ENCODE measurements around the gene RASSF5.
A peak's percentile ranks its signal among the peaks of the same experiment; 100 is the strongest.
"Not testable (repeated sequence)": the region's sequence is repeated elsewhere in the genome, so short reads cannot be mapped to it uniquely, and the experiment has no call there.

Gene RASSF5

DNA sequence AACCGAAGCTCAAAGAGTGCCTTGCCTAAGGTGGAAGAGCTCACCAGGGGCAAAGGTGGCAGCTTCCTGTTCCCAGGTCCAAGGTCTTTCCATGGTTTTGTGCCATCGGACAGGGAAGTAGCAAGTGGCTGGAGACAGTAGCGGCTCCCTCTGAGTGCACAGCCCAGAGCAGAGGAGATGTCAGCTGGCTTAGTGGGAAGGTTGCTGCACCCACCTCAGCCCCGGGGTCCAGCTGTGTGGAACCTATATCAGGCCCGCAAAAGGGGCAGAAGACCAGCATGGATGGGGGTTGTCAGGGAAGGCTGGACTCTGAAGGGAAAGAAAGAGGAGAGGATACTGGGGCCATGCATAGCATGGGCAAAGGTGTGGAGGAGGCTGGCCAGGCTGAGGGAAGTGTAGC lies 30.2 kb upstream of the RASSF5 start:
- no peak for FAIRE-seq

DNA sequence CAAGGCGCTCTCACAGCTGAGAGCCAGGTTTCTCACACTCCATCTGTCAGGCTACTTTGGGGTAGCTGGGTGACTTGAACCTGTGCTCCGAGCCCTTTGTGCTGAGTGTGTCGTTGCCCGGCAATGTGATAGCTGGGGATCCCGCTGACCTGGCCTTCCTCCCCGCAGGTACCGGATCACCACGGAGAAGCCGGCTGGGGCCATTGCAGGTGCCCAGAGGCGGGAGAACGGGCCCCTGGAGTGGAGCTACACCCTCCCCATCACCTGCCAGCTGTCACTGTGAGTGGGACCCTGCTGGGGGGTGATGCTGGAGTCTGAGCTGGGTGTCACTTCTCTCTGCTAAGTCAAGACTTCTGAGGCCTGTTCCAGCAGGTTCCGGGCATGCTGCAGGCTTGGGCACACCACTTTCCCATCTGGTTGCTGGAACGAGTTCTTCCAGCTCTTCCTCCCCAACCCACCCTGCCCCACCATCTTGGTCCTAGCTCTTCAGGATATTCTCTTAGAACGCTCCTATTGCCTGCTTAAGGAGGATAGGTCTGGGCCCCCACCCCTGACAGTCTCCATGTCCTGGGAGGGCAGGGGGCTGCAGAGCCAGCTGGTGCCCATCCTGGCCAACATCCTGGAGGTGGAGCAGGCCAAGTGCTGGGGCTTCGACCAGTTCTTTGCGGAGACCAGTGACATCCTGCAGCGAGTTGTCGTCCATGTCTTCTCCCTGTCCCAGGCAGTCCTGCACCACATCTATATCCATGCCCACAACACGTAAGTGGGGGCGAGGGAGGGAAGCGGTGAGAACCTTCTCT lies 29.6 kb upstream of the RASSF5 start:
- FAIRE-seq: no peak

DNA sequence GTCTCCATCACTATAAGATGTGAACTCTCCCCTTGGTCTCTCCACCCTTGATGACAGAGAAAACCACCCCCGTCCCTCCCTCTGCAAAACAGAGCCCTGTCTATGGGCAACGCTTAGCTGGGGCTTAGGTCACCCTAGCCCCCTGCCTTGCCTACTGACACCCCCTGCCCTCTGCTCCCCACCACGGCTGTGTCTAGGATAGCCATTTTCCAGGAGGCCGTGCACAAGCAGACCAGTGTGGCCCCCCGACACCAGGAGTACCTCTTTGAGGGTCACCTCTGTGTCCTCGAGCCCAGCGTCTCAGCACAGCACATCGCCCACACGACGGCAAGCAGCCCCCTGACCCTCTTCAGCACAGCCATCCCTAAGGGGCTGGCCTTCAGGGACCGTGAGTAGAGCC lies 28.6 kb upstream of the RASSF5 start:
- FAIRE-seq: no peak

DNA sequence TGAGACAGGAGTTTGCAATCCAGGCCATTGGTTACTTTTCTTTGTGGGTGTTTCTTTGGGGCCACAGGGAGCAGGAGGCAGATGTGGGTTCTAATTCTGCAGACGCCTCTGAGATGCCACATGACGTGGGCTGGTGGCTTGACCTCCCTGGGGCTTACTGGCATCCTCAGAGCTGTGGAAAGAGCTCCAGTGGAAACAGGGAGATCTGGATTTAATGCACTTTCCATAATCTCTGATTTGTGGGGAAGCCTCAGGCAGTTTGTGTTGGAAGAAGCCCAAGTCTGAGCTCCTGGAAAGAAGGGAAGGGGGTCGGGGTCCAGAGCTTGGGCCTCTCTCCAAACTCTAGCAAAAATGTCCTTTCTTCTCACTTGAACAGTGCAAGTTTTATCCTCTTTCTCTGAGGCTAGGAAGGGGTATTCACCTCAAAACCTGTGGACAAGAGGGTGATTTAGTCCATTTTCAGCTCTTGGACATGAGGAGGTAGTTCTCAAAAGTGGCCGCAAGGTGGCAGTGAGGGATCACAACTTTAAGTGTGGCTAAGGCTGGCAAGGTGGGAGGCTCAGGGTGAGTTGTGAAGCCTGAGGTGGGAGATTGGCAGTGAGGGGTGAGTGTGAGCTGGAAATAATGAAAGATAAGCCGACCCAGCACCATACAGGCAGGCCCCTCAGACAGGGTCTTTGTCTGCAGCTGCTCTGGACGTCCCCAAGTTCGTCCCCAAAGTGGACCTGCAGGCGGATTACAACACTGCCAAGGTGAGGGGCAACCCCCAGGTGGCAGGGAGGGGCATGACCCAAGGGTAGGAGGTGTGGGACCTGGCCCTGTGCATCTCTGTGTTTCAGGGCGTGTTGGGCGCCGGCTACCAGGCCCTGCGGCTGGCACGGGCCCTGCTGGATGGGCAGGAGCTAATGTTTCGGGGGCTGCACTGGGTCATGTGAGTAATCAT lies 27.9 kb upstream of the RASSF5 start:
- FAIRE-seq: peak; percentile 62

DNA sequence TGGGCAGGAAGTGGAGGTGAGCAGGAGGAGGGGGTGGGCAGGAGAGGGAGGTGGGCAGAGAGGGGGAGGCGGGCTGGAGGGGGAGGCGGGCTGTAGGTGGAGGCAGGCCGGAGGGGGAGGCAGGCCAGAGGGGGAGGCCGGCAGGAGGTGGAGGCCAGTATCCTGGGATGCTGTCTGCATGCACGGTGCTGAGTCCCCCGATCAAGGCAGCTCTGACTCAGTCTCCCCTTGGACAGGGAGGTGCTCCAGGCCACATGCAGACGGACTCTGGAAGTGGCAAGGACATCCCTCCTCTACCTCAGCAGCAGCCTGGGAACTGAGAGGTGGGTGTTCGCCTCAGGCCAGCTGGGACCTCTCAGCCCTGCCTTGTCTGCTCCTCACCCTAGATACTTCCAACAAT lies 27.1 kb upstream of the RASSF5 start:
- FAIRE-seq: no peak

DNA sequence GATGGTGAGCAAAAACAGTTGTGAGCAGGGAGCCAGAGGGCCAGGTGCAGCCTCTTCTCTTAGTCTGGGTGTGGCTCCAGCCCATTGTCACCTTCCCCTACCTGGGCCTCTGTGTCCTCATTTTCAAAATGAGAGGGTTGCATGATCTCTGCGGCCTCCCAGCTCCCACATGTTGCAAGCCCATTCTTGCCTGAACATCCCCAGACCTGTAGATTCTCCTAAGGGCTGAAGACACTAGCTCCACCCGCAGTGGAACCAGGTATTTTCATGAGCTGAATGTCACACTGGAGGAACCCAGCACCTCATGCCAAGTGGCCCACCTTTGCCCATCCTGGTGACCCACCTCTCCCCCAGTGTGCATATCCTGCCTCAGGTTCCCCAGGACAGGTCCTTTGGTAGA lies 24.7 kb upstream of the RASSF5 start:
- FAIRE-seq: no peak

DNA sequence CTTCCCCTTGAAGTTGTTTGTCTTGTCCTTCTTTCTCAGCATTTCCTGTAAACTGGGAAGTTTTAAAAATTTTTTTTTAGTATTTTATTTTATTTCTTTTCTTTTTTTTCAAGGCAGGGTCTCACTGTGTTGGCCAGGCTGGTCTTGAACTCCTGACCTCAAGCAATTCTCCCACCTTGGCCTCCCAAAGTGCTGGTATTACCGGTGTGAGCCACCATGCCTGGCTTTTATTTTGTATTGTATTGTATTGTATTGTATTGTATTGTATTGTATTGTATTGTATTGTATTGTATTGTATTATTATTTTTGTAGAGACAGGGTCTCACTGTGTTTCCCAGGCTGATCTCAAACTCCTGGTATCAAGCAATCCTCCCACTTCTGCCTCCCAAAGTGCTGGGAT lies 23.5 kb upstream of the RASSF5 start:
- not testable (repeated sequence) for FAIRE-seq

DNA sequence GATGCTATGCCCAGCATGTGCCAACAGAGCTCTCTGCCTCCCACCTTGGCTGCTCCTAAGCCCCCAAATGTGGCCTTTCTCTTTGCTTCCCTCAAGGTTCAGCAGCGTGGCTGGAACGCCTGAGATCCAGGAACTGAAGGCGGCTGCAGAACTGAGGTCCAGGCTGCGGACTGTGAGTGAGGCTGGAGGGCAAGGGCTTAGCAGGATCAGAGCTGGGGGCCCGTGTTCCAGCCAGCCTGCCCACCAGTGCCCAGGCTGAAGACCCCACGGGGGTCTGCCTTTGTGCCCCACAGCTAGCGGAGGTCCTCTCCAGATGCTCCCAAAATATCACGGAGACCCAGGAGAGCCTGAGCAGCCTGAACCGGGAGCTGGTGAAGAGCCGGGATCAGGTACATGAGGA lies 22.4 kb upstream of the RASSF5 start:
- FAIRE-seq: no peak

DNA sequence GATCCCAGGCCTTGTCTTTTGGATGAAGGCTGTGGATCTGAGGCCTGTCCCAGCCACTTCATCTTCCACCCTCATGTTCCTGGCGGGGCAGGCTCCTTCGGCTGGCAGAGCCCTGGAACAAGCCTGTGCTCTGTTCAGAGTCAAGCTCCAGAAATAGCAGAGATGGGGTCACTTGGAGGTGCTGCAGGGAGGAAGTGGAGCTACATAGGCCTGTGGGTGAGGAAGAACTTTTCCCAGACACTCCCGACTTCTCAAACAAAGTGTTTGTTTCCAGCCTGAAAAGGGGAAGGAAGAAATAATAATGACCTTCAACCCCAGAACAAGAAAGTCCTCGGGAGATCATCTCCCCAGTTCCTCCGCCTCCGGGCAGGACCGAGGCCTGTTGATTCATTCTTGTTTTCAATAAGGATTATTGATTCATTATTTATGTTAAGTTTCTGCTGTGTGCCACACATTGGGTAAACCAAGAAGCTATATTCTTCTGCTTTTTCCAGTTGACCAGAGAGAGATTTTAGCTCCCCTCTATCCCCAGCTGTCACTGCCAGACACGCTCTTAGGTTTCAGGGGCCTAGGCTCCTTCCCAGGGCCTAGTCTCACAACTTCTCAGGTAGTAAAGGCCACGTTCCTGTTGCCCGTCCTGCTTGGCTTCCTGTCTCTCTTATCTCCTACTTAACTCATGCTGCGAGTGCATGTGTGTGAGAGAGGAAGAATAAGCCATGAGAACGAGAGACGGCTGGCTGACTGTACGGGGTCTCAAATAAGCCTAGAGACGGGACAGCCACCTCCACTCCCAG lies 20.1 kb upstream of the RASSF5 start:
- no peak for FAIRE-seq

DNA sequence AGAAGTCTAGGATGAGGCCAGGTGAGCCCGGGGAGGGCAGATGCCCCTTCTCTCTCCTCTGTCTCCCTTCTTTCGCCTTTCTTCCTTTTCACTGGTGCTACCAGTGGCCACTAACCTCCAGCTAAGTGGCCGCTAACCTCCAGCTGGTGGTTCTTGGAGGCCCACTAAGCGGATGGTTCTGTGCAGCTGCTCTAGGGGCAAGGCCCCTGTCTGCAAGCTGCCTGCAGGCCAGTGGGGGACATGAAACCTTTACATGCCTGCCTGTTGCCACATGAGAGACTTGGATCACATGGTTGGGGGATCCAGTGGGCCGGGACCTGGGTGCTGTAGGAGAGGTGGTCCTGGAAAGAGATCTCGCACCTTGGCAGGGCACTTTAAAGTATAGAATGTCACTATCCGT lies 19.4 kb upstream of the RASSF5 start:
- no peak for FAIRE-seq

DNA sequence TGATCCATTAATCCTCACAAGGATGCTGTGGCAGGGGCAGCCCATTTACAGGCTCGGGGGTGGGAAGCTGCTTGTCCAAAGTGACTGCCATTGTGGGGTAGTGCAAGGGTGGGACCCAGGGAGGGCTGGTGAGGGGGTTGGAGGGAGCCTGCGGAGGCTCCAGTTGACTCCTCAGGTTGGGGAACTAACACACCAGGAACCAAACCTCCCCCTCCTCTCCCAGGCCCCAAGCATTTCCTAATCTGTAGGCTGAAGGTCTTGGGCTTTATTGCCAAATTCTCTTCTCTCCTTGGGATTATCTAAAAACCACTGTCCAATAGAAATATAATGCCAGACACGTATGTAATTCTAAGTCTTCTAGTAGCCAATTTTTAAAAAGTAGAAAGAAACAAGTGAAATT lies 18.9 kb upstream of the RASSF5 start:
- FAIRE-seq: no peak

DNA sequence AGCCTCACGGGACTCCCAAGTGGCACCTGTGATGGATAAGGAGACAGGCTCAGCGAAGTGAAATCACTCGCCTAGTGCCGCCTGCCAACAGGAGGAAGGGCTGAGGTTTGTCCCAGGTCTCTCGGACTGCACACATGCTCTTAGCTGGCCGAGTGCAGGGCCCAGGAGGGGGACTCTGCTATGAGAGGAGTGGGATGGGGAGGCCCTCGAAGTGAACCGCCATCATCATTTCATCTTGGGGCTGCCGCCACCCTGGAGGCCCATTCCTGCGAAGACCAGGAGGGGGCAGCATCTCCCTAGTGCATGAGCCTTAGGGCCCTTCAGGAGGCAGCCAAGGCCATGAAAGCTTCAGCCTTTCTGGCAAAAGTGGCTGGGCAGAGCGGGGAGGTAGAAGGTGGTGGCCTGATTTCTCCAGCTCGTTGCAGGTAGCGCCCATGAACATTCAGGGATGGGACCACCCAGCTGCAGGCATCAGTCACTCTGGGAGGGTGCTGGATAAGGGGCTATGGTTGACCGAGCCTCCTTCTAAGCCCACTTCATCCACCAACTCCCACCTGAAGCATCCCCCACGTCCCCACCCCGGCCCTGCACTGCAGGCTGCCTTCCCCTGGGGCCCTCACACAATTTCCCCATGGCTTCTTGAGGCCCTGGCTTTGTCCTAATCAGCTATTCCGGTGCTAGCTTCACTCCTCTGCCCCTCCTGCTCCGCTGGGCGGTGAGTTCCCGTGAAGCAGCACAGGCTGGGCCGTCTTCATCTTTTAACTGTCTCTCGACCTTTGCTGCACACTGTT lies 17.2 kb upstream of the RASSF5 start:
- no peak for FAIRE-seq

DNA sequence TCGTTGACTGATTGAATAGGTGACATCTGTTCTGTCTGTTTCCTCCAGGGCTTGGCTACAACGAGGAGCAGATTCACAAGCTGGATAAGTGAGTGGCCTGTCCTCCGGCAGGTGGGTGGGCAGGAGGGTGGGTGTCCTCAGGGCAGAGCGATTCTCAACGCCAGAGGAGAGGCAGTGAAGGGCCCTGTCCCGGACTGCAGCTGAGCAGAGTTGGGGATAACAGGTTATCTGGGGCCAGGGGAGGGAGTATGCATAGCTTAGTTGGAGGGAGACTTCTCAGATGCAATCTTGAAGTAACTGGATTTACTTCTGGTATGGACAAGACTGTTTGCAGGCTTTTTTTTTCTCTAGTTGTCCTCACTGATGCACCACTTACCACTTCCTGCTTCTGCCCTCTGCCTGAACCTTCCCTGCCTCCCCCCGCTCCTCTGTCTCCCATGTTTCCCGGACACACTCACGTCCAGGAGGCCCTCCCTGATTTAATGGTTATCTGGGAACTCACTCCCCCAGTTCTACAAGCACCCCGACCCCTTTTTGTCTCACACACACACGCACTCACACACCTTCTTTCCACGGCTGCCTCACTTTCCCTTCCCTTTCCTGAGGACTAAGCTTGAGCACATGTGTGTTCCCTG lies 16.4 kb upstream of the RASSF5 start:
- no peak for FAIRE-seq

DNA sequence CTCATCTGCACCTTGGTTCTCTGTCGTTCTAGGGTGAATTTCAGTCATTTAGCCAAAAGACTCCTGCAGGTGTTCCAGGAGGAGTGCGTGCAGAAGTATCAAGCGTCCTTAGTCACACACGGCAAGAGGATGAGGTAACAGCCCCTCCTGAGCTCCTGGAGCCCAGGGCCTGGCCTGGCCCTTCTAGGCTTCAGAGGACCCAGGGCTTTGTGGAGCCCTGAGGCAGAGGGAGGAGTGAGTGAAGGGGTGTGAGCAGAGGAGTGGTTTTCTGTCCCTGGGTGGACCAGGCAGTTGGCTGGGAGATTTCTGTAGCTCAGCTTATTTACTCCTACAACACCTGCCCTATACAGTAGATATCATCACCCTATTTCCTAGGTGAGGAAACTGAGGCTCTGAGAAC lies 15.7 kb upstream of the RASSF5 start:
- no peak for FAIRE-seq

DNA sequence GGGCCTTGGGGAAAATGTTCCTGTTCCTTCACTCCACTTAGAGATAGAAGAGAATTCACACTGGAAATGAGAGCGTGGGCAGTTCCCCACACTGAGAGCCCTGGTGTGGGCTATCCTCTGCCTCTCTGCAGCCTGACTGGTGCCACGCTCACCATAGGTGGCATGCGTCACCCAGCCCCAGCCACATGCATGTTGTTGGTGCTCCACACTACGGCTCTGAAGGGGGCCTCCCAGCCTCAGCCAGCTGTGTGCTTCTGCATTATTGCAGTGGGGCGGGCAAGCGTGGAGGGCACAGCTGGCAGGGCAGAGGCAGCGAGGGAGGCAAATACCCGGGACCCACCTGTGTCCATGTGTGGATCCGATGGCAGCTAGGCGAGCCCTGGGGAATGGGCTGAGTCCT lies 14.7 kb upstream of the RASSF5 start:
- no peak for FAIRE-seq

DNA sequence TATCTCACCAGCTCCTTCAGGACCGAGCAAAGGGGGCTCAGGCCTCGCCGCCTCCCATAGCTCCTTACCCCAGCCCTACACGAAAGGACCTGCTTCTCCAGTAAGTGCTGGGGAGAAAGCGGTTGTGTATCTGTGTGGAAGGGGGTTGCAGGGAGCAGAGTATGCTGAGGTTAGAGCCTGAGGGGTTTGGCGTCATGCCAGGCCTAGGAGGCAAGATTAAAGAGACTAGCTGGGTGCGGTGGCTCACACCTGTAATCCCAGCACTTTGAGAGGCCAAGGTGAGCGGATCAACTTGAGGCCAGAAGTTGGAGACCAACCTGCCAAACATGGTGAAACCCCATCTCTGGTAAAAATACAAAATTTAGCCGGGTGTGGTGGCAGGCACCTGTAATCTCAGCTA lies 14.1 kb upstream of the RASSF5 start:
- FAIRE-seq: no peak

DNA sequence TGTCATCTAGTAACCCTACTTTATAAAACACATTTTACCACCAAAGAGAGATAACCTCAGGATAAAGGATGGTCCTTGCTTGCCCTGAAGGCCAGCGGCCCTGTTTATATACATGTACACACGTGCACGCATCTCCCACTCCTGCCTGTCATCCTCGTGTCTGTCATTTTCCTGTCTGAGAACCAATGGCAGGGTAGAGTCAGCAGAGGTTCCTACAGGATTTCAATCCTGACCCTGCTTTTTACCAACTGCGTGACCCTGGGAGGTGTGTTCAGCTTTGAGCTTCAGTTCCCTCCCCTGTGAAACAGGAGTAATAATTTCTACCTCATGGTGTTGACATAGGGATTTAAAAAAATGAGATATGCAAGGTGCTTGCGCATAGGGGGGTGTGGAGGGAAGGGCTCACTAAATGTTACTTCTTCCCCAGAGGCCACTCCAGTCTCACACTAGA lies 12.3 kb upstream of the RASSF5 start:
- FAIRE-seq: no peak

DNA sequence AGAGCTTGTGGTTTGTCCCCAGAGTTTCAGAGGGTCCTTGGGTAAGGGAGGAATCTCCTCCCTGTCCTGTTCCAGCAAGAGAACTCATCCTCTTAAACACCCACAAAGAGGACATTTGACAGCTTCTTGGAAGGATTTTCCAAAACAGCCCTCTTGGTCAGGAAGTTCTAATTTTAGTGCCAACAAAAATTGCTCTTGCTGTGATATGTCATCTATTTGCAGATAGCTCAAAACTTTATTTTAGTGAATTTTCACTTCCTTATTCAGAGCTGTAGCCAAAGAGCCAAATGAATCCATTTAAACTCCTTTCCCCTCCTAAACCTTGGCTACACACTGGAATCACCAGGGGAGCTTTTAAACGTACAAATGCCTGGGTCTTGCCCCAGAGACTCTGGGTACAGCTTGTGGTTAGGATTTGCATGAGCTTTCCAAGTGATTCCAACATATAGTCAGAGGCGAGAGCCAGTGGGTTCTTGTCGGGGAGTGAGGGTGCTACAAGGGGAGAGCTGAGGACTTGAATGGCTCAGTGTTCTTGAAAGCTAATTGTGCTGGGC lies 11.8 kb upstream of the RASSF5 start:
- no peak for FAIRE-seq

DNA sequence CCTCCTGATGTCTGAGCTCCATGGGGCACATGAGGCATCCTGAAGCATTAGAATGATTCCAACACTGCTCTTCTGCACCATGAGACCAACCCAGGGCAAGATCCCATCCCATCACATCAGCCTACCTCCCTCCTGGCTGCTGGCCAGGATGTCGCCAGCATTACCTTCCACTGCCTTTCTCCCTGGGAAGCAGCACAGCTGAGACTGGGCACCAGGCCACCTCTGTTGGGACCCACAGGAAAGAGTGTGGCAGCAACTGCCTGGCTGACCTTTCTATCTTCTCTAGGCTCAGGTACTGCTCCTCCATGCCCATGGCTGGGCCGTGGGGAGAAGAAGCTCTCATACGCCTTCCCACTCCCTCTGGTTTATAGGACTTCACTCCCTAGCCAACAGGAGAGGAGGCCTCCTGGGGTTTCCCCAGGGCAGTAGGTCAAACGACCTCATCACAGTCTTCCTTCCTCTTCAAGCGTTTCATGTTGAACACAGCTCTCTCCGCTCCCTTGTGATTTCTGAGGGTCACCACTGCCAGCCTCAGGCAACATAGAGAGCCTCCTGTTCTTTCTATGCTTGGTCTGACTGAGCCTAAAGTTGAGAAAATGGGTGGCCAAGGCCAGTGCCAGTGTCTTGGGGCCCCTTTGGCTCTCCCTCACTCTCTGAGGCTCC lies 11.1 kb upstream of the RASSF5 start:
- no peak for FAIRE-seq

DNA sequence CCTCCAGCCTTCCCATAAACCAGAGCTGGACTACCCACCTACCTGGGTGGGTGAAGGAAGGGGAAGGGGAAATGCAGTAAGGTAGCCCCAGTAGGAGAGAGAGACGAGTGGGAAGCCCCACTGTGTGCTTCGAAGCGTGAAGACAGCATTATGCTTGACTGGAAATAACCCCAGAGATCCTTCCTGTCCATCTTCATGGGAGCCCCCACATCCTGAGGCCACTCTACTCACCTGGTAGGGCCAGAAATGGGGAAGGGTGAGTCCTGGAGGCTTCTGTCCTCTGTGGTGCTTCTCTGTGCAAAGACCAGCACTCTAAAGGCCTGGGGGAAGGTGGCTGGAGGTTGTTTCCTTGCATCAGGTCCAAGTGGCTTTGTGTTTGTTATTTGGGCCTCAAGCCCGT lies 10.0 kb upstream of the RASSF5 start:
- FAIRE-seq: no peak

DNA sequence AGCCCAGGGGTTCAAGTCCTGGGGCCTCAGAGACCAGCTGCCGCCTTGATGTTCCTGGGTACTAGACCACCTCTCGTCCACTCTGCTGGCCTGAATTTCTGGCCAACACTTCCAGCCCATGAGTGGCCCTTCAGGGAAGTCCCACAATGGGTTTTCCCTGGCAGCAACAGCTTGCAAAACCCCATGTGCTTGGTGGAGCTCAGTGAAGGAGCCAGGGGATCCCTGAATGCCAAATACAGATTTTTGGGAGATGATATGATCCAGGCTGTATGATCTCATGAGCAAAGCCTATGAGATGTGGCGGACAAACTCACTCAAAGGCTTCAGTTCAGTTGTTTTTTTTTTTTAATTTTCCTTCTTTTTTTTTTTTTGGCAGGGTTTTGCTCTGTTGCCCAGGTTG lies 9.6 kb upstream of the RASSF5 start:
- FAIRE-seq: no peak

Measured in G401.6 (cell line).